Smooth muscle cell (in vitro differentiated cells): Measurements from ENCODE around the gene TXNL1. TPM values are rescaled to one million over a fixed set of nuclear protein-coding genes. Genes with fewer than 3 reads are reported as not detected.
"Not testable (repeated sequence)": the region's sequence is repeated elsewhere in the genome, so short reads cannot be mapped to it uniquely, and the experiment has no call there.

Source experiments
- DNase-seq: peaks from one replicate; lab custom pipeline; 2025; ENCODE audit not compliant: unreplicated experiment; lab: John Stamatoyannopoulos, UW
- H2AFZ ChIP-seq: fragments of 200-600 bp; sonication (generic); 2 replicates; pipeline ENCODE4 v1.6.0; 2016; ENCODE audit warnings: antibody characterized with exemption, low read depth, mild to moderate bottlenecking
- H3F3A ChIP-seq: fragments of 200-600 bp; sonication (generic); 2 replicates; pipeline ENCODE4 v1.6.0; 2017; ENCODE audit warnings: antibody characterized with exemption, low read depth
- H3K27ac ChIP-seq: fragments of 200-600 bp; sonication (generic); 2 replicates; pipeline ENCODE4 v1.5.1; 2016; ENCODE audit warnings: low read depth, mild to moderate bottlenecking
- H3K27me3 ChIP-seq: fragments of 200-600 bp; sonication (generic); 2 replicates; pipeline ENCODE4 v1.6.1; 2016; ENCODE audit warnings: low read depth, mild to moderate bottlenecking
- H3K36me3 ChIP-seq: fragments of 200-600 bp; sonication (generic); 2 replicates; pipeline ENCODE4 v1.5.1; 2016; ENCODE audit warnings: low read depth
- H3K4me1 ChIP-seq: fragments of 200-600 bp; sonication (generic); 2 replicates; pipeline ENCODE4 v1.5.1; 2016; ENCODE audit warnings: low read depth
- H3K4me2 ChIP-seq: fragments of 200-600 bp; sonication (generic); 2 replicates; pipeline ENCODE4 v1.6.0; 2016; ENCODE audit warnings: mild to moderate bottlenecking
- H3K4me3 ChIP-seq: fragments of 200-600 bp; sonication (generic); 2 replicates; pipeline ENCODE4 v1.5.1; 2016; ENCODE audit warnings: mild to moderate bottlenecking
- H3K79me2 ChIP-seq: fragments of 200-600 bp; sonication (generic); 2 replicates; pipeline ENCODE4 v1.6.0; 2016; ENCODE audit warnings: low read depth, mild to moderate bottlenecking
- H3K9ac ChIP-seq: fragments of 200-600 bp; sonication (generic); 2 replicates; pipeline ENCODE4 v1.6.0; 2016; ENCODE audit warnings: low read depth
- H3K9me3 ChIP-seq: fragments of 200-600 bp; sonication (generic); replicated peaks from 2 replicates; pipeline ENCODE4 v1.5.1; 2016; ENCODE audit warnings: low read depth
- H4K20me1 ChIP-seq: fragments of 200-600 bp; sonication (generic); 2 replicates; pipeline ENCODE4 v1.6.0; 2016; ENCODE audit warnings: low read depth
- CTCF ChIP-seq: fragments of 200-600 bp; sonication (generic); IDR thresholded peaks from 2 replicates; pipeline ENCODE4 v1.5.1; 2017; ENCODE audit warnings: borderline replicate concordance, mild to moderate bottlenecking, antibody characterized with exemption; ENCODE audit not compliant: insufficient read depth, poor library complexity, severe bottlenecking
- WGBS: methylation state at CpG from one replicate; pipeline ENCODE4 v1.1.7; 2016; ENCODE audit warnings: low lambda C conversion rate; 5-methylcytosine and 5-hydroxymethylcytosine counted together
- polyA plus RNA-seq: library from polyadenylated mRNA; unstranded; fragments of >200 nt; fragmentation: Nextera tagmentation; extraction: Ambion mirVana; gene quantifications from 2 replicates; pipeline ENCODE4 v1.2.1, GENCODE V29; 2016
- total RNA-seq: library from RNA; depleted of rRNA; stranded (reverse); fragments of >200 nt; gene quantifications from 2 replicates; pipeline ENCODE4 v1.2.3, GENCODE V29; 2014

The TXNL1 gene
- total and polyA plus RNA-seq, 2 experiments from 2014 or later: 62.0 to 75.4 TPM

DNA sequence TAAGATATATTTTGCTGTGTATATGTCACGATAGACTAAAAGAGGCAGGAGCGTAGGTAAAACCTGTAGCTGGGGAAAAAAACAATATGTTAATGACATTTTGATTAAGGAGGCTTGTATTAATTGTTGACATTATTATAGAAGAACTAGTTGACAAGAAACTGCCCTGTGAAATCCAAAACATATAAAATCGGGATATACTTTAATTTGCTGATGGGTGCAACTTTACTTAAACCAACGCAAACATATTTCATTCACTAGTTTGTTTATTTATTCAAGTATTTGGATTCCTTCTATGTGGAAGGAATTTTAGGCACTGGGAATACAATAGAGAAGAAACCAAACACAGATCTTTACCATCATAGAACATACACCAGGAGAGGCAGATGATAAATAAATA, 20.7 kb upstream of the TXNL1 start:
- DNase-seq: no peak
- Histone ChIP-seq H3F3A (no peaks in the 10 kb centered on the region), H3K4me2 (no peak overlapping the region), H3K9me3 (no peaks in the 10 kb centered on the region), H3K4me1 (no peaks in the 10 kb centered on the region), H4K20me1 (peaks cover 12% of the 10 kb centered on the region), H3K9ac (no peak overlapping the region), H3K79me2 (peaks cover 28% of the 10 kb centered on the region), H3K27me3 (no peaks in the 10 kb centered on the region), H3K36me3 (no peaks in the 10 kb centered on the region), H2AFZ (no peak overlapping the region), H3K4me3 (no peak overlapping the region), H3K27ac (no peak overlapping the region)
- TF ChIP-seq CTCF: no peak
- 97% methylated on average over 4 of the region's 4 CpGs for WGBS

DNA sequence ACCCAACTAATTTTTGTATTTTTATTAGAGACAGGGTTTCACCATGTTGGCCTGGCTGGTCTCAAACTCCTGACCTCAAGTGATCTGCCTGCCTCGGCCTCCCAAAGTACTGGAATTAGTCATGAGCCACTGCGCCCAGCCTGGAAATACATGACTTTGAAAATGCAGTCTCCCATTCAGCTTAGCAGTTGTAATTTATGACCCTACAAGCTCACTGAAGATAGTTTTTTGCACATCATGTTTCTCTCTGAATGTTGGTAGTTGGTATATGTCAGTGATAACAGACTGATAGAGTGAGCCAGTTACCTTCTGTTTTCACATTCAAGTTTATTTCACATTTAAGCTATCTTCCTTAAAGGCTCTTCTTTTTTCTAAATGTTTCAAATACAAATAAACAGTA, 19.9 kb upstream of the TXNL1 start:
- no peaks in the 10 kb centered on the region for H3F3A ChIP-seq
- DNase-seq: no peak
- no peak overlapping the region for H2AFZ ChIP-seq
- no peak overlapping the region for H3K4me2 ChIP-seq
- TF ChIP-seq CTCF: no peak
- no peaks in the 10 kb centered on the region for H3K36me3 ChIP-seq
- no peaks in the 10 kb centered on the region for H3K4me1 ChIP-seq
- H3K27me3 ChIP-seq: no peaks in the 10 kb centered on the region
- no peaks in the 10 kb centered on the region for H3K9me3 ChIP-seq
- H3K4me3 ChIP-seq: no peak overlapping the region
- WGBS: 86% methylated on average over 2 of the region's 2 CpGs
- peaks cover 32% of the 10 kb centered on the region for H3K79me2 ChIP-seq
- H3K27ac ChIP-seq: no peak overlapping the region
- peaks cover 9% of the 10 kb centered on the region for H4K20me1 ChIP-seq
- no peak overlapping the region for H3K9ac ChIP-seq

DNA sequence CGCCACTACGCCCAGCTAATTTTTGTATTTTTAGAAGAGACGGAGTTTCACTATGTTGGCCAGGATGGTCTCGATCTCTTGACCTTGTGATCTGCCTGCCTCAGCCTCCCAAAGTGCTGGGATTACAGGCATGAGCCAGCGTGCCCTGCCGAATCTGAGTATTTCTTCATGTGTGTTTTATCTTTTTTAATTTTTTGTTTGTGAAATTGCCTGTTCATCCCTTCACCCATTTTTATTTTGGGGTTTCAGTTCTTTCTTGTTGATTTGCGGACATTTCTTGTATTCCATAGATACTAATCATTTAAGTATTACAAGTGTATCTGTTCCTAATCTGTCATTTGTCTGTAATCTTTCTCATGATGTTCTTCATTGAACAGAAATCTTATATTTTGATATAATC, 15.9 kb upstream of the TXNL1 start:
- not testable (repeated sequence) for H2AFZ ChIP-seq, H3K9me3 ChIP-seq, H3K4me3 ChIP-seq, H3F3A ChIP-seq, H3K4me1 ChIP-seq, H3K27me3 ChIP-seq, H3K27ac ChIP-seq, DNase-seq, H3K36me3 ChIP-seq, H3K4me2 ChIP-seq, H4K20me1 ChIP-seq, H3K9ac ChIP-seq
- peaks cover 47% of the 10 kb centered on the region for H3K79me2 ChIP-seq
- 97% methylated on average over 7 of the region's 7 CpGs for WGBS

GRCh38 chr18:56652802-56653201, 14.4 kb upstream of the TXNL1 start:
- H4K20me1 ChIP-seq: no peaks in the 10 kb centered on the region
- H2AFZ ChIP-seq: no peak overlapping the region
- DNase-seq: no peak
- peak overlapping the region; percentile 76 for H3K4me3 ChIP-seq
- TF ChIP-seq CTCF: no peak
- no peak overlapping the region for H3K4me2 ChIP-seq
- no peaks in the 10 kb centered on the region for H3K36me3 ChIP-seq
- peaks cover 46% of the 10 kb centered on the region for H3K79me2 ChIP-seq
- H3K9ac ChIP-seq: no peak overlapping the region
- no peaks in the 10 kb centered on the region for H3F3A ChIP-seq
- H3K27me3 ChIP-seq: no peaks in the 10 kb centered on the region
- H3K4me1 ChIP-seq: peaks cover 7% of the 10 kb centered on the region
- H3K27ac ChIP-seq: no peak overlapping the region
- H3K9me3 ChIP-seq: no peaks in the 10 kb centered on the region
- WGBS: 80% methylated on average over 4 of the region's 4 CpGs
